OCI-LY1 (cell line): ENCODE data around the gene KSR1.

Source experiments
- H2AFZ ChIP-seq: fragments of 200-600 bp; sonication (generic), shearing (Covaris generic); 2 replicates; pipeline ENCODE4 v1.6.0; 2014; ENCODE audit warnings: antibody characterized with exemption, mild to moderate bottlenecking, low read length
- H3F3A ChIP-seq: fragments of 200-600 bp; sonication (generic), shearing (Covaris generic); 2 replicates; pipeline ENCODE4 v1.6.0; 2014; ENCODE audit warnings: mild to moderate bottlenecking, antibody characterized with exemption, low read length, moderate library complexity; ENCODE audit not compliant: insufficient read depth
- H3K27ac ChIP-seq: fragments of 200-600 bp; sonication (generic); 2 replicates; pipeline ENCODE4 v1.5.1; 2014; ENCODE audit warnings: low read length, mixed run types, mild to moderate bottlenecking, low read depth; ENCODE audit not compliant: poor library complexity, severe bottlenecking
- H3K27me3 ChIP-seq: fragments of 200-600 bp; sonication (generic); 2 replicates; pipeline ENCODE4 v1.6.0; 2014; ENCODE audit warnings: antibody characterized with exemption, mild to moderate bottlenecking, low read length, moderate library complexity; ENCODE audit not compliant: insufficient read depth
- H3K36me3 ChIP-seq: fragments of 200-600 bp; sonication (generic); 2 replicates; pipeline ENCODE4 v1.6.1; 2014; ENCODE audit warnings: mild to moderate bottlenecking, antibody characterized with exemption, low read length, moderate library complexity, mixed read lengths; ENCODE audit not compliant: insufficient read depth
- H3K4me1 ChIP-seq: fragments of 200-600 bp; sonication (generic); 2 replicates; pipeline ENCODE4 v1.5.1; 2014; ENCODE audit warnings: mild to moderate bottlenecking, low read length, moderate library complexity; ENCODE audit not compliant: insufficient read depth, severe bottlenecking
- H3K4me2 ChIP-seq: fragments of 200-600 bp; sonication (generic), shearing (Covaris generic); 2 replicates; pipeline ENCODE4 v1.6.1; 2014; ENCODE audit warnings: low read length
- H3K4me3 ChIP-seq: fragments of 200-600 bp; sonication (generic); 2 replicates; pipeline ENCODE4 v1.5.1; 2014; ENCODE audit warnings: low read length, low read depth, mild to moderate bottlenecking, mixed read lengths; ENCODE audit not compliant: poor library complexity, severe bottlenecking
- H3K79me2 ChIP-seq: fragments of 200-600 bp; shearing (Covaris generic); 2 replicates; pipeline ENCODE4 v1.6.1; 2016; ENCODE audit warnings: mixed run types, low read length, mixed read lengths; ENCODE audit not compliant: insufficient read depth
- H3K9ac ChIP-seq: fragments of 200-600 bp; sonication (generic), shearing (Covaris generic); 2 replicates; pipeline ENCODE4 v1.6.1; 2014; ENCODE audit warnings: mild to moderate bottlenecking, low read length, mixed read lengths
- H3K9me2 ChIP-seq: fragments of 200-600 bp; sonication (generic), shearing (Covaris generic); 2 replicates; pipeline ENCODE4 v1.6.1; 2014; ENCODE audit warnings: low read depth, mild to moderate bottlenecking, low read length, mixed read lengths
- H3K9me3 ChIP-seq: fragments of 200-600 bp; shearing (Covaris generic); 2 replicates; pipeline ENCODE4 v1.6.1; 2014; ENCODE audit warnings: low read length, mixed read lengths
- H4K20me1 ChIP-seq: fragments of 200-600 bp; sonication (generic), shearing (Covaris generic); 2 replicates; pipeline ENCODE4 v1.6.0; 2016; ENCODE audit warnings: mild to moderate bottlenecking, low read length; ENCODE audit not compliant: insufficient read depth
- EZH2 ChIP-seq: fragments of 200-600 bp; sonication (generic), shearing (Covaris generic); IDR thresholded peaks from 2 replicates; pipeline ENCODE4 v1.8.0; 2017; ENCODE audit warnings: borderline replicate concordance, mixed run types, mild to moderate bottlenecking, antibody characterized with exemption, low read length, moderate library complexity, mixed read lengths
- TF ChIP-seq, protein P1 (sequence below): fragments of 200-600 bp; sonication (generic), shearing (Covaris generic); IDR thresholded peaks from 2 replicates; pipeline ENCODE4 v1.5.1; 2017; ENCODE audit warnings: mild to moderate bottlenecking, antibody characterized with exemption, low read length, moderate library complexity, mixed read lengths

Gene KSR1

DNA sequence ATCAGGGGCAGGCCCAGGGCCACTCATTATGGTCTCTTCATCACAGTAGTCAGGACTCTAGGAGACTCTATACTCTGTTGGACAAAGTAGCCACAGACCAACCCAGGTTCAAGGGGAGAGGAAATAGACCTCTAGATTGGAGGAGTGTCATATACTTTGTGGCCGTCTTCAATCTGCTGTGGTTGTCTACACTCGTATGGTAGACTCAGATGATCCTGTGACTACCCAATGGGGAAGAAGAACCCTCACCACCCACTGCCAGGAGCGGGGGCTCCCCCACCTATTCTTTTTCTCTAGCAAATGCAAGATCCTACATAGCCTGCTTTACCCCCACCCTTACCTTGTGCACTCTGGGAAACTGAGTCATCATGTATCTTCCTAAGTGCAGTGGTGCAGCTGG lies 80.5 kb downstream of the KSR1 start:
- H3K79me2 ChIP-seq, result no peaks in the 10 kb centered on the region
- no peak overlapping the region for H2AFZ ChIP-seq
- H3K27me3 ChIP-seq, result no peaks in the 10 kb centered on the region
- no peaks in the 10 kb centered on the region for H3F3A ChIP-seq
- H3K9ac ChIP-seq, result no peak overlapping the region
- H3K9me2 ChIP-seq, result no peaks in the 10 kb centered on the region
- H3K4me1 ChIP-seq, result no peaks in the 10 kb centered on the region
- no peaks in the 10 kb centered on the region for H3K9me3 ChIP-seq
- no peaks in the 10 kb centered on the region for H4K20me1 ChIP-seq
- no peak overlapping the region for H3K4me3 ChIP-seq
- H3K4me2 ChIP-seq, result no peak overlapping the region
- TF ChIP-seq EZH2, result no peak
- TF ChIP-seq, protein P1, sequence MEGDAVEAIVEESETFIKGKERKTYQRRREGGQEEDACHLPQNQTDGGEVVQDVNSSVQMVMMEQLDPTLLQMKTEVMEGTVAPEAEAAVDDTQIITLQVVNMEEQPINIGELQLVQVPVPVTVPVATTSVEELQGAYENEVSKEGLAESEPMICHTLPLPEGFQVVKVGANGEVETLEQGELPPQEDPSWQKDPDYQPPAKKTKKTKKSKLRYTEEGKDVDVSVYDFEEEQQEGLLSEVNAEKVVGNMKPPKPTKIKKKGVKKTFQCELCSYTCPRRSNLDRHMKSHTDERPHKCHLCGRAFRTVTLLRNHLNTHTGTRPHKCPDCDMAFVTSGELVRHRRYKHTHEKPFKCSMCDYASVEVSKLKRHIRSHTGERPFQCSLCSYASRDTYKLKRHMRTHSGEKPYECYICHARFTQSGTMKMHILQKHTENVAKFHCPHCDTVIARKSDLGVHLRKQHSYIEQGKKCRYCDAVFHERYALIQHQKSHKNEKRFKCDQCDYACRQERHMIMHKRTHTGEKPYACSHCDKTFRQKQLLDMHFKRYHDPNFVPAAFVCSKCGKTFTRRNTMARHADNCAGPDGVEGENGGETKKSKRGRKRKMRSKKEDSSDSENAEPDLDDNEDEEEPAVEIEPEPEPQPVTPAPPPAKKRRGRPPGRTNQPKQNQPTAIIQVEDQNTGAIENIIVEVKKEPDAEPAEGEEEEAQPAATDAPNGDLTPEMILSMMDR, result no peak
- no peaks in the 10 kb centered on the region for H3K36me3 ChIP-seq
- H3K27ac ChIP-seq, result no peak overlapping the region

GRCh38 chr17:27538156-27538955 lies 82.1 kb downstream of the KSR1 start:
- Histone ChIP-seq H3F3A (no peaks in the 10 kb centered on the region), H4K20me1 (no peaks in the 10 kb centered on the region), H3K9me2 (no peaks in the 10 kb centered on the region), H3K27me3 (no peaks in the 10 kb centered on the region), H2AFZ (no peak overlapping the region), H3K9me3 (no peaks in the 10 kb centered on the region), H3K4me3 (no peak overlapping the region), H3K79me2 (no peaks in the 10 kb centered on the region), H3K4me2 (no peak overlapping the region), H3K36me3 (no peaks in the 10 kb centered on the region), H3K9ac (no peak overlapping the region), H3K27ac (no peak overlapping the region), H3K4me1 (no peaks in the 10 kb centered on the region)
- TF ChIP-seq, protein P1, result no peak
- TF ChIP-seq EZH2, result no peak

- no peaks in the 10 kb centered on the region for H3K4me1 ChIP-seq
- H3K27me3 ChIP-seq, result no peaks in the 10 kb centered on the region
- no peaks in the 10 kb centered on the region for H3K79me2 ChIP-seq
- H3K4me3 ChIP-seq, result no peak overlapping the region
- TF ChIP-seq, protein P1, result no peak
- no peak for TF ChIP-seq EZH2
- H3K9me2 ChIP-seq, result no peaks in the 10 kb centered on the region
- H3K4me2 ChIP-seq, result no peak overlapping the region
- H3K9ac ChIP-seq, result no peak overlapping the region
- no peak overlapping the region for H2AFZ ChIP-seq
- H3K36me3 ChIP-seq, result no peaks in the 10 kb centered on the region
- no peaks in the 10 kb centered on the region for H3F3A ChIP-seq
- no peaks in the 10 kb centered on the region for H4K20me1 ChIP-seq
- no peak overlapping the region for H3K27ac ChIP-seq
- H3K9me3 ChIP-seq, result no peaks in the 10 kb centered on the region
These were observed 82.9 kb downstream of the KSR1 start for GRCh38 chr17:27539152-27539551.
